Stimulated activated naive CD8-positive, alpha-beta T cell treated with anti-CD3 and anti-CD28 coated beads, Interleukin-15, Interleukin-2, amounts not matched to agents 100 U/mL and 50 U/mL, for 24 hours (primary cell): ENCODE data around the gene OR6B1.

Source experiments
- ATAC-seq: fragments of 150-1000 bp; cut with Tn5 transposase; one replicate; pipeline ENCODE4 v1.10.0; 2021
- DNase-seq: peaks from one replicate; pipeline ENCODE4 v3.0.0; 2021

The OR6B1 gene

GRCh38 chr7:144000020-144000419 is at the start of gene OR6B1:
Gene OR6B1, plus strand, starts transcription at chr7:144000320. Its CDS starts 3,677 bp downstream, at chr7:144003997.
- DNase-seq (no peak), ATAC-seq (no peak)

GRCh38 chr7:143953421-143953820 is 46.7 kb upstream of the OR6B1 start:
- DNase-seq (no peak), ATAC-seq (no peak)

GRCh38 chr7:143954135-143954534 is 46.0 kb upstream of the OR6B1 start:
- DNase-seq: no peak

GRCh38 chr7:143954544-143954943 is 45.6 kb upstream of the OR6B1 start, which contains the start of gene OR2F1:
Gene OR2F1, plus strand, starts transcription at chr7:143954844. Its CDS starts 5,127 bp downstream, at chr7:143959971.
- no peak for DNase-seq
- ATAC-seq: no peak

More at GRCh38 chr7:143954135-143954534, 46.0 kb upstream of the OR6B1 start:
- ATAC-seq: no peak

GRCh38 chr7:143958781-143959180 is 41.3 kb upstream of the OR6B1 start:
- no peak for DNase-seq
- no peak for ATAC-seq

GRCh38 chr7:143960813-143961610 is 39.1 kb upstream of the OR6B1 start:
- ATAC-seq: no peak
- no peak for DNase-seq

GRCh38 chr7:143965280-143965679 is 34.8 kb upstream of the OR6B1 start:
- DNase-seq: no peak

GRCh38 chr7:143967398-143967797 is 32.7 kb upstream of the OR6B1 start:
- DNase-seq (no peak), ATAC-seq (no peak)

More at GRCh38 chr7:143965280-143965679, 34.8 kb upstream of the OR6B1 start:
- ATAC-seq: no peak

- DNase-seq: no peak
- no peak for ATAC-seq
Observed at GRCh38 chr7:143973870-143974416, 26.2 kb upstream of the OR6B1 start.

- DNase-seq: no peak
- no peak for ATAC-seq
Observed at GRCh38 chr7:143974459-143974858, 25.7 kb upstream of the OR6B1 start.

GRCh38 chr7:143975617-143976016 is 24.5 kb upstream of the OR6B1 start:
- no peak for DNase-seq
- ATAC-seq: no peak

- DNase-seq (no peak), ATAC-seq (no peak)
Observed at GRCh38 chr7:143978585-143978984, 21.5 kb upstream of the OR6B1 start.

GRCh38 chr7:143979359-143979758 is 20.8 kb upstream of the OR6B1 start:
- DNase-seq (no peak), ATAC-seq (no peak)

- no peak for ATAC-seq
- no peak for DNase-seq
Observed at GRCh38 chr7:143979998-143980397, 20.1 kb upstream of the OR6B1 start.

GRCh38 chr7:143980746-143981510 is 19.2 kb upstream of the OR6B1 start:
- DNase-seq (no peak), ATAC-seq (no peak)

- DNase-seq (no peak), ATAC-seq (no peak)
Observed at GRCh38 chr7:143983960-143984359, 16.2 kb upstream of the OR6B1 start.

GRCh38 chr7:143987513-143987912 is 12.6 kb upstream of the OR6B1 start:
- no peak for ATAC-seq

GRCh38 chr7:143988976-143989745 is 11.0 kb upstream of the OR6B1 start:
- no peak for DNase-seq

More at GRCh38 chr7:143987513-143987912, 12.6 kb upstream of the OR6B1 start:
- no peak for DNase-seq

GRCh38 chr7:143992670-143993069 is 7.5 kb upstream of the OR6B1 start:
- DNase-seq: no peak
- ATAC-seq: no peak

More at GRCh38 chr7:143988976-143989745, 11.0 kb upstream of the OR6B1 start:
- no peak for ATAC-seq

- DNase-seq (no peak), ATAC-seq (no peak)
Observed at GRCh38 chr7:143993924-143994323, 6.2 kb upstream of the OR6B1 start.

- DNase-seq: no peak
- ATAC-seq: no peak
Observed at GRCh38 chr7:144001543-144001942, 1.4 kb downstream of the OR6B1 start.

- DNase-seq (no peak), ATAC-seq (no peak)
Observed at GRCh38 chr7:144004703-144005102, 4.6 kb downstream of the OR6B1 start.
